Muscle of arm (tissue), 12 donors: Measurements from ENCODE around the gene DACH1. TPM values are rescaled to one million over a fixed set of nuclear protein-coding genes. Genes with fewer than 3 reads are reported as not detected.
"Not testable (repeated sequence)": the region's sequence is repeated elsewhere in the genome, so short reads cannot be mapped to it uniquely, and the experiment has no call there.

Experiments used
- DNase-seq: peaks from one replicate; pipeline ENCODE4 v3.0.0-alpha.2; 2013
- polyA plus RNA-seq, 12 donors: library from polyadenylated mRNA; unstranded; fragments of 120-200 nt; gene quantifications; one replicate each; pipeline ENCODE4 v1.2.1, GENCODE V29; 2013; ENCODE audit not compliant: insufficient read length in 12 of 12

Gene DACH1
- polyA plus RNA-seq, 12 donors, result 5.7 to 12.0 (median 10.6) TPM; not detected in 1

DNA sequence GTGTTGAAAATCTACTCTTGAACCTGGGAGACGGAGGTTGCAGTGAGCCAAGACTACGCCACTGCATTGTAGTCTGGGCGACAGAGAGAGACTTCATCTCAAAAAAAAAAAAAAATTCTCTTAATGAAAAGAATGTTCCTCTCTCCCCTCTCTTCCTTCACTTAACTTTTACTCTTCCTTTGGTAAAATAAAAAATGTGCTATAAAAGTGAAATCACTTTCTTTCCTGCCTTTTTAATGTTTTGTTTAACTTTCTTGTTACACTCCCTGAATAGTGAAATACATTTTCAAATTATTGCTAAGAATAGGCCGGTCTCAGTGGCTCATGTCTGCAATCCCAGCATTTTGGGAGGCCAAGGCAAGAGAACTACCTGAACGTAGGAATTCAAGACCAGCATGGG lies 86.5 kb downstream of the DACH1 start:
- DNase-seq, result no peak

DNA sequence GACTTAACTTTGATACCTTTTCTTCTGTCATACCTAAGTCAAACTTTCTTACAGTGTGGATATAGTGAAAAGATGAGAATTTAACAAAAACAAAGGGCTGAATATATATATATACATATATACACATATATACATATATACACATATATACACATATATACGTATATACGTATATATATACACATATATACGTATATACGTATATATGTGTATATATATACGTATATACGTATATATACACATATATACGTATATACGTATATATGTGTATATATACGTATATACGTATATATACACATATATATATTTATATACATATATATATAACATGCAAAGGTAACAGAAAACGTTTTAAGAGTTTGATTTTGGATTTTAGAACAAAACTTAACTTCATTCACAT lies 88.0 kb downstream of the DACH1 start:
- DNase-seq, result not testable (repeated sequence)

GRCh38 chr13:71775966-71776365 lies 91.0 kb downstream of the DACH1 start:
- no peak for DNase-seq

- no peak for DNase-seq
These were observed 92.1 kb downstream of the DACH1 start for GRCh38 chr13:71774863-71775262.

DNA sequence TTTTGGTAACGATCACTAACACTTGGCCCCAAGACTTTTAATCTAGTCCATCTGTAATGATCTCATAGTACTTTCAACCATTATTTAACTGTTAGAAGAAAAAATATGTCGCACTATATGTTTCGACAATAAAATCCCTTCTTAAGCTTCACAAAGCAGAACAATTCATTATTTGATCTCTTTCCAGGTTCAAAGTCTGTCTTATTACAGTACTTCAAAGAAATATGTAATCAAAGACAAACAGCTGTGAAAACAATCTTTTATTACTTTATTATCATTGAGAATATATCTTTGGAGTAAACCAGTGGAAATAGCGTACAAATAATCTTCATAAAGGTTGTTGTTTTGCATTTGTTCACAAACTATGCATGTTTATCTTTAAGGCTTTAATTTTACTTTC lies 93.5 kb downstream of the DACH1 start:
- no peak for DNase-seq

DNA sequence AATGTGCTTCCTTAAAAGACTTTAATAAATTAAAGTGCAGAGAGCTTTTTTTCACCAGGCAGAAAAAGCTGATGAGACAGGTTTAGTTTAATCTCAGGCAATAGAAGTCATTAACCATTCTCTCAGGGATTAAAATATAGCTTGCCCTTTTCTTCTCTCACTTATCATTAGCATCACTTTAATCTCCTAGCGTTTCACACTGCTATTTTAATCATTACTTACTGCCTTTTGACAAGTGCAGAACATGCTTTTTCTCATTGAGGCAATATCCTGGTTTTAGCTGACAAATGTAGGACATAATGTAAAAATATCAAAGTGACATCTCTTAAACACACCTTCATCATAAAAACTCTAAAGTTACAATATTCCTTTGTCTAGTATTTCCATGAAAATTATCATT lies 94.6 kb downstream of the DACH1 start:
- no peak for DNase-seq

GRCh38 chr13:71771144-71771543 lies 95.9 kb downstream of the DACH1 start:
- DNase-seq, result no peak

DNA sequence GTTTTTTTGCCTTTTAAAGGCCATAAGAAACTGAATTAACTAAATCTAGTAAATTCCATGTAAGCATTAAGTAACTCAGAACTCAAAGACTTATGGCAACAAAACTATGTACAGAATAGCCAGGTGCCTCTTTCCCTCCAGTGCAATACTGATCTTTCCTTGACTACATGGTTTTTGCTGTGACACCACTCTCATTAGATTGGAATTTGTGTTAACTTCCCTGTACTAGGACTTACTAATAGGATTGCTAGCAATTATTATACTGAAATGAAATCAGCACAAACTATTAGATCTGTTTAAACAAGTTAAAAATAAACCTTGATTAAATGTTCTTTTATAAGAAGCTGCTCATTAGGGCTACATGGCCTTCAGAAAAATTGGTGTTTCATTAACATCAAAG lies 96.3 kb downstream of the DACH1 start:
- DNase-seq, result no peak

- no peak for DNase-seq
These were observed 98.1 kb downstream of the DACH1 start for GRCh38 chr13:71768881-71769280.

DNA sequence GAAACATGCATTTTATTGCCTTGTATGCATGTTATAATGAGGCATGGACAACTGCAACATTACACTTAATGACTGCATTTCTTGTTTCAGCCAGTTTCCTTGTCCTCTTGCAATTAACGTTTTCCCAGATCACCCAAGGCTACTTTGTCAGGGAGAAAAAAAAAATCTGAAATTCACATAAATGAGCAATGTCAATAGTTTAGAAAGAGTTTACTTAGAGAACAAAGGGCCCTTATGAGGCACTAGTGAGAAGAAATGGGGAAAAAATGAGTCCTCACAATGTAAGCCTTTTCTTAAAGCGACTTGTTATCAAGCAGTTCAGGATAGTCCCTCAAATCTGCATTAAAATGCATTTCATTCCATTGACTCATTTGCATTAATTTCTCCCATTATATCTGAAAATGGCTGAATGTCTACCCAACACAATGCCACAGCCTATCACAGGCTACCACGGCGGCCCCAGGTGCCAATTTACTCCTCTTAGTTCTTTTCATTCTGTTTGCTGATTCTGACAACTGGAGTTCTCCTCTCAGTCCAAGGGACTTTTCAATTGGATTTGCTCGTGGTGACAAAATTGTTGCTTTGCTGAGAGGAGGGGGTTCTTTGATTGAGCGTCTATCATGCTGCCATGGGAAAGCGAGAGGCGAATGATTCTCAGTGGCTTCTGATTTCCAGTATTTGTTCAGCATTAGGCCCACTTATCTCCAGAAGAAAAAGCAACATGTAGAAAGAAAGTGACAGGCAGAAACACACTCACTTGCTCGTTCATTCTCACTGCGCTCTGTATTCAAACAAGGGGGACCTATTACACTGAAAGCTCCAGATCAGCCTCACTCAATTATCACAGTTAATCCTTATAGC lies 107.1 kb downstream of the DACH1 start:
- DNase-seq, result no peak

- DNase-seq, result no peak
These were observed 108.2 kb downstream of the DACH1 start for GRCh38 chr13:71758828-71759227.

GRCh38 chr13:71754407-71754974 lies 112.5 kb downstream of the DACH1 start:
- DNase-seq, result no peak

- no peak for DNase-seq
These were observed 114.1 kb downstream of the DACH1 start for GRCh38 chr13:71752775-71753513.

- DNase-seq, result no peak
These were observed 115.9 kb downstream of the DACH1 start for GRCh38 chr13:71751073-71751472.

DNA sequence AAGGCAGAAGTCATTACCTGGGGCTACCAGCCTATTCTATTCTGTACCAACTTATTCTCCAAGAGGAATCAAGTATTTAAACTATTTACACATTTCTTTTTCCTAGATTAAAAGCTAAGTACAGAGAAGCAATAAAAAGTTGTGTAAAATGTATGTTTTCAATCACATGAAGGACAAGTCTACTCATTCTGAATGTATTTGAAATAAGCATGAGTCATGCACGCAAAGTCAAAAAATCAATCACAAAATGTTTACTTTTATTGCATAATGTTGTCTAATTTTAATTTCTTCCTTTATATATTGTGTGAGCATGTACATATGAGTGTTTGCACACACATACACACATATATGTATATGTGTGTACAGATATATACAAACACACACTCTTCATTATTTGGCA lies 136.7 kb downstream of the DACH1 start:
- no peak for DNase-seq

- no peak for DNase-seq
These were observed 137.6 kb downstream of the DACH1 start for GRCh38 chr13:71729441-71729840.

GRCh38 chr13:71727662-71728061 lies 139.3 kb downstream of the DACH1 start:
- DNase-seq, result no peak

DNA sequence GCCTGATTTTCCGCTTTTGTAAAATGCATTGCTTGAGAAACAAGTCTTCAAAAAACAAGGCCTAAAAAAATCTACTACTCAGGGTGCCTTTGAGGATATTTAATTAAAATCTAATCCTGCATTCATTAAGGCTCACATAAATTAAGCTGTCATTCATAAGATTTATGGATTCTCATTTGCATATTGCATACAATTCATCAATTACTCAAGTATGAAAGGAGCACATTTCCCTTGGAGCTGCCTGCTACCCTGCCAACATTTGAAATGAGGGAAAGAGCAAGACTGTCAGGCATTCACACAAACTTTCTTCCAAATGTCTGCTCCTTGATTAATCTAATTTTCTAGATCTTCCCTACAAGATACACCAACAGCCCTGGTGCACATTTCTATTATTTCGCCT lies 140.0 kb downstream of the DACH1 start:
- DNase-seq, result no peak

- DNase-seq, result no peak
These were observed 144.8 kb downstream of the DACH1 start for GRCh38 chr13:71722206-71722605.

DNA sequence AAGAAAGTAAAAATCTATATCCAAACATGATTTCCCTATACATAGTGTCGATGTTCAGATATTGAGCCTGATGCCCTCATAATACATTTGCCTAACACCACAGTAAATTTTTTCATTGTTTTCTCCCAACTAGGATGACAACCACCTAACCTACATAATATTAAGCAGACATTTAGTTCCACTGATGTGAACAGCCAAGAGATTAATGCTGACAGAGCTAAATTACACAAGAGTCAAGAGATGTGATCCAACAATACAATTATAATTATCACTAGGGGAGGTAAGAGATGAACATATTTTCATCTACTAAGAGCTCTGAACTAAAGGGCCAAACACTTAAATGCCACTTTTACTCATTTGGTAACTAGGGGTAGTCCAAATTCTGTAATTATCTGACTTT lies 145.9 kb downstream of the DACH1 start:
- DNase-seq, result no peak

- no peak for DNase-seq
These were observed 148.1 kb downstream of the DACH1 start for GRCh38 chr13:71718931-71719330.

GRCh38 chr13:71714802-71715375 lies 152.1 kb downstream of the DACH1 start:
- DNase-seq, result no peak
